PC-3 (cell line): ENCODE data around the gene SYMPK.

Experiments
- EZH2 ChIP-seq: fragments of 300-600 bp; sonication (generic); IDR thresholded peaks from one replicate; pipeline ENCODE4 v1.6.1; 2017; ENCODE audit warnings: antibody characterized with exemption, mild to moderate bottlenecking, low read length; ENCODE audit not compliant: unreplicated experiment
- EZH2phosphoT487 ChIP-seq: fragments of 300-600 bp; sonication (generic); IDR thresholded peaks from 2 replicates; pipeline ENCODE4 v1.6.1; 2018; ENCODE audit warnings: mild to moderate bottlenecking, antibody characterized with exemption, low read length, borderline replicate concordance
- TF ChIP-seq, protein P1 (sequence below): fragments of 300-600 bp; sonication (generic); conservative IDR thresholded peaks from 2 replicates; pipeline ENCODE4 v1.5.1; 2017; ENCODE audit warnings: antibody characterized with exemption, low read depth, mild to moderate bottlenecking, low read length

GRCh38 chr19:45824041-45824471 lies 38.9 kb downstream of the SYMPK start:
- TF ChIP-seq, protein P1, sequence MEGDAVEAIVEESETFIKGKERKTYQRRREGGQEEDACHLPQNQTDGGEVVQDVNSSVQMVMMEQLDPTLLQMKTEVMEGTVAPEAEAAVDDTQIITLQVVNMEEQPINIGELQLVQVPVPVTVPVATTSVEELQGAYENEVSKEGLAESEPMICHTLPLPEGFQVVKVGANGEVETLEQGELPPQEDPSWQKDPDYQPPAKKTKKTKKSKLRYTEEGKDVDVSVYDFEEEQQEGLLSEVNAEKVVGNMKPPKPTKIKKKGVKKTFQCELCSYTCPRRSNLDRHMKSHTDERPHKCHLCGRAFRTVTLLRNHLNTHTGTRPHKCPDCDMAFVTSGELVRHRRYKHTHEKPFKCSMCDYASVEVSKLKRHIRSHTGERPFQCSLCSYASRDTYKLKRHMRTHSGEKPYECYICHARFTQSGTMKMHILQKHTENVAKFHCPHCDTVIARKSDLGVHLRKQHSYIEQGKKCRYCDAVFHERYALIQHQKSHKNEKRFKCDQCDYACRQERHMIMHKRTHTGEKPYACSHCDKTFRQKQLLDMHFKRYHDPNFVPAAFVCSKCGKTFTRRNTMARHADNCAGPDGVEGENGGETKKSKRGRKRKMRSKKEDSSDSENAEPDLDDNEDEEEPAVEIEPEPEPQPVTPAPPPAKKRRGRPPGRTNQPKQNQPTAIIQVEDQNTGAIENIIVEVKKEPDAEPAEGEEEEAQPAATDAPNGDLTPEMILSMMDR = no peak
- TF ChIP-seq EZH2phosphoT487 = no peak
- no peak for TF ChIP-seq EZH2
